ENCODE data around the gene FICD. TPM values are rescaled to one million over a fixed set of nuclear protein-coding genes. Genes with fewer than 3 reads are reported as not detected.

The FICD gene
- polyA plus RNA-seq, 2 of the 4 experiments (the other 2 are of a cell fraction): 1.7 to 2.5 TPM

GRCh38 chr12:108562348-108563135 lies 47.5 kb downstream of the FICD start, which contains the start of gene ISCU:
TSS of gene ISCU (plus strand) at chr12:108562596. CDS start at chr12:108562623, 27 bp downstream.
- POLR2A ChIA-PET: interaction anchor here (0.6 to 1.9 kb wide), 11 partner anchors 8 to 866 kb away, joined by 3 to 11 read pairs (median 4); no protein-coding TSS in a partner anchor
- DNase-seq (ENCODE audit: low read depth in 1 of 2, low spot score in 1 of 2): peak; percentile 93 to 99
- no peak for FAIRE-seq
- Histone ChIP-seq H3K4me3 (peak within 1 kb of the TSS; percentile 82), H3K27ac (peak within 1 kb of the TSS; percentile 91 to 95), H3K4me2 (peak within 1 kb of the TSS; percentile 89), H3K4me1 (peaks cover 37% of the 10 kb centered on the region), H3K9me3 (no peaks in the 10 kb centered on the region)
- TF ChIP-seq NFE2L2 (conservative IDR thresholded peaks at IDR 0.05; ENCODE audit: low read length) (no peak), ZNF302 (CRISPR knock-in tag; IDR thresholded peaks at IDR 0.05) (no peak), HOXA7 (CRISPR knock-in tag; IDR thresholded peaks at IDR 0.05) (no peak), EP300 (IDR thresholded peaks at IDR 0.05) (no peak), HOXB13 (CRISPR knock-in tag; IDR thresholded peaks at IDR 0.05; ENCODE audit: low read depth) (no peak), CBX2 (IDR thresholded peaks at IDR 0.05; ENCODE audit: borderline replicate concordance, low read depth) (no peak), FOSB (CRISPR knock-in tag; IDR thresholded peaks at IDR 0.05) (no peak), POLR2A (IDR thresholded peaks at IDR 0.05; ENCODE audit: low read length) (peak; percentile 97), EHF (CRISPR knock-in tag; IDR thresholded peaks at IDR 0.05) (no peak), ATOH8 (CRISPR knock-in tag; IDR thresholded peaks at IDR 0.05; ENCODE audit: low read depth) (no peak), TFCP2L1 (CRISPR knock-in tag; IDR thresholded peaks at IDR 0.05) (no peak), RARB (CRISPR knock-in tag; IDR thresholded peaks at IDR 0.05) (no peak), BCL3 (IDR thresholded peaks at IDR 0.05) (peak; percentile 47; the same call in 1 of the 3 replicates), CBX8 (IDR thresholded peaks at IDR 0.05) (no peak), MAX (IDR thresholded peaks at IDR 0.05) (peak; percentile 69), JUN (IDR thresholded peaks at IDR 0.05) (peak; percentile 49 to 85), KDM1A (IDR thresholded peaks at IDR 0.05; ENCODE audit: low read depth) (no peak), RCOR1 (IDR thresholded peaks at IDR 0.05; ENCODE audit: low read depth, low read length) (no peak), KDM5A (IDR thresholded peaks at IDR 0.05) (peak; percentile 91), RFX5 (IDR thresholded peaks at IDR 0.05) (no peak), CEBPB (IDR thresholded peaks at IDR 0.05) (no peak), GATA3 (IDR thresholded peaks at IDR 0.05; ENCODE audit: borderline replicate concordance) (0 out of 2 replicates have a peak, but pooled peaks have one; percentile 10), HDAC2 (IDR thresholded peaks at IDR 0.05) (no peak), HOXB5 (CRISPR knock-in tag; IDR thresholded peaks at IDR 0.05) (no peak), SREBF2 (IDR thresholded peaks at IDR 0.05) (no peak), BHLHE40 (IDR thresholded peaks at IDR 0.05; ENCODE audit: low read depth, low read length) (0 out of 2 replicates have a peak, but pooled peaks have one; percentile 47), CHD4 (IDR thresholded peaks at IDR 0.05; ENCODE audit: borderline replicate concordance) (no peak), FOSL2 (IDR thresholded peaks at IDR 0.05) (no peak), FOSL2 (CRISPR knock-in tag; IDR thresholded peaks at IDR 0.05) (no peak), ZSCAN20 (CRISPR knock-in tag; IDR thresholded peaks at IDR 0.05) (no peak), MAZ (IDR thresholded peaks at IDR 0.05; ENCODE audit: borderline replicate concordance, low read depth, low read length) (0 out of 2 replicates have a peak, but pooled peaks have one; percentile 64), RNF2 (IDR thresholded peaks at IDR 0.05; ENCODE audit: borderline replicate concordance, low read depth) (no peak), MYC (IDR thresholded peaks at IDR 0.05; ENCODE audit: borderline replicate concordance, low read length) (no peak), TP53 (CRISPR knock-in tag; IDR thresholded peaks at IDR 0.05) (no peak), PHF8 (IDR thresholded peaks at IDR 0.05; ENCODE audit: borderline replicate concordance, low read depth) (peak; percentile 99), HES2 (IDR thresholded peaks at IDR 0.05) (no peak), FOXS1 (CRISPR knock-in tag; IDR thresholded peaks at IDR 0.05) (no peak)
- WGBS (ENCODE audit: missing lambda C conversion rate): 0% methylated on average over 38 of the region's 72 CpGs
- CTCF ChIA-PET: interaction anchor here (0.8 to 22.8 kb wide), 9 partner anchors 26 to 534 kb away, joined by 3 to 533 read pairs (median 3); partner anchors contain the start of gene ALKBH2
- peak; percentile 72 to 87 for ATAC-seq

Measured in A549 (cell line).